ENCODE measurements around the gene UST. TPM values are rescaled to one million over a fixed set of nuclear protein-coding genes. Genes with fewer than 3 reads are reported as not detected.
"Not testable (repeated sequence)": the region's sequence is repeated elsewhere in the genome, so short reads cannot be mapped to it uniquely, and the experiment has no call there.

UST gene
- polyA plus RNA-seq, 1 experiment = 21.4 TPM

DNA sequence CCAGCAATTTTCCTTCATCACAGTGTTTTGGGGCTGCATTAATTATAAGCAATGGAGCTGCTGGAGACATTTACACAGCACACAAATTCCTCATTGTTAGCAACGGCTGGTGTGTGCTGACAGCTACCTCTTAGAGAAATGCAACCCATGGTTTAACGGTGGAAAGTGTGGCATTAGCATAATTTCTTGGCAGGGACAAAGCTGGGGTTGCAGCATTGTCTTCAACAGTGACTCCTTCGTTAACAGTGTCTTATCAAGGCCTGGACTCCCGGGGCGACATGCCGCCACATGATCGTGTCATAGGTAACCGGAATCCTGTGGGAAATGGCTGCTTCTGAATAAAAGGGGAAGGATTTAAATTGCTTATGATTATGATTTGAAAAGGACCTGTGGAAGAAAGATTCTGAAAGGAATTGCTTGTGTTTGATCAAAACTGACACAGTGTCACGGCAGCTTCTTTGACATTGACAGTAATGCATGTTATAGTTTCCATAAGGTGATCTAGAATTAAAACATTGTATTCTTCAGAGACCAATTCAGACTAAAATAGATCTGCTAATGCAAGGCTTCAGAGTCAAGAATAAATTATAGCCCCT, 128.0 kb downstream of the UST start:
- Histone ChIP-seq H3K27me3 (ENCODE audit: control insufficient read depth, insufficient read depth, low read length) (no peaks in the 10 kb centered on the region), H3K27ac (ENCODE audit: low read depth, low read length) (no peak overlapping the region), H3K4me3 (ENCODE audit: low read depth, low read length) (no peak overlapping the region), H3K9me3 (ENCODE audit: control insufficient read depth, insufficient read depth, low read length) (no peaks in the 10 kb centered on the region)
- no peak for DNase-seq (ENCODE audit: low read depth, low spot score)
- CTCF ChIA-PET = no interaction called here
- no peak for TF ChIP-seq CTCF (IDR thresholded peaks at IDR 0.05; ENCODE audit: low read depth, low read length)
- POLR2A ChIA-PET = no interaction called here

DNA sequence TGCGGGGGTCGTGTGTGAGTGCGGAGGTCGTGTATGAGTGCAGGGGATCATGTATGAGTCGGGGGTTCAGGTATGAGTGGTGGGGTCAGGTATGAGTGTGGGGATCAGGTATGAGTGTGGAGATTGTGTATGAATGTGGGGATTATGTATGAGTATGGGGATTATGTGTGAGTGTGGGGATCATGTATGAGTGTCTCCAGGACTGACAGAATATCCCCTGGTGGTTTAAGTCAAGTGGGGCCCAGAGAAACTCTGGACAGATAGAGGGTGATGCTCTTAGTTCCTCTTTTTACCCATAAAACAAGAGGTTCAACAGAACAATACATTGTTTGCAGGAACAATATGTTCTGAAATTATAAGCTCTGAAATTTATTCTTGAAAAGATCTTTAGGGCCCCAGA, 131.9 kb downstream of the UST start:
- CTCF ChIA-PET = interaction anchor here (0.5 kb wide), 1 partner anchor 104 kb away, joined by 3 read pairs; no protein-coding TSS in a partner anchor
- Histone ChIP-seq H3K27me3 (ENCODE audit: control insufficient read depth, insufficient read depth, low read length) (no peaks in the 10 kb centered on the region), H3K27ac (ENCODE audit: low read depth, low read length) (no peak overlapping the region), H3K4me3 (ENCODE audit: low read depth, low read length) (no peak overlapping the region), H3K9me3 (ENCODE audit: control insufficient read depth, insufficient read depth, low read length) (no peaks in the 10 kb centered on the region)
- TF ChIP-seq CTCF (IDR thresholded peaks at IDR 0.05; ENCODE audit: low read depth, low read length) = no peak
- POLR2A ChIA-PET = no interaction called here
- DNase-seq (ENCODE audit: low read depth, low spot score) = no peak

DNA sequence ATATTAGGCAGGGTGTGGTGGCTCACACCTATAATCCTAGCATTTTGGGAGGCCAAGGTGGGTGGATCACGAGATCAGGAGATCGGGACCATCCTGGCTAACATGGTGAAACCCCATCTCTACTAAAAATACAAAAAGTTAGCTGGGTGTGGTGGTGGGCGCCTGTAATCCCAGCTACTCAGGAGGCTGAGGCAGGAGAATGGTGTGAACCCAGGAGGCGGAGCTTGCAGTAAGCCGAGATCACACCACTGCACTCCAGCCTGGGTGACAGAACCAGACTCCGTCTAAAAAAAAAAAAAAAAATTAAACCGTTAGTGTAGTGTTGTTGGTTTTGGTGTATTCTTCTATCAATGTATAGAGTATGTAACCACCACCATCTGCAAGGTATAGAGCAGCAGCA, 133.9 kb downstream of the UST start:
- H3K4me3 ChIP-seq (ENCODE audit: low read depth, low read length); H3K27me3 ChIP-seq (ENCODE audit: control insufficient read depth, insufficient read depth, low read length); H3K27ac ChIP-seq (ENCODE audit: low read depth, low read length); H3K9me3 ChIP-seq (ENCODE audit: control insufficient read depth, insufficient read depth, low read length); DNase-seq (ENCODE audit: low read depth, low spot score); POLR2A ChIA-PET: not testable (repeated sequence)
- CTCF ChIA-PET = interaction anchor here (0.7 kb wide), 1 partner anchor 31 kb away, joined by 5 read pairs; no protein-coding TSS in a partner anchor

DNA sequence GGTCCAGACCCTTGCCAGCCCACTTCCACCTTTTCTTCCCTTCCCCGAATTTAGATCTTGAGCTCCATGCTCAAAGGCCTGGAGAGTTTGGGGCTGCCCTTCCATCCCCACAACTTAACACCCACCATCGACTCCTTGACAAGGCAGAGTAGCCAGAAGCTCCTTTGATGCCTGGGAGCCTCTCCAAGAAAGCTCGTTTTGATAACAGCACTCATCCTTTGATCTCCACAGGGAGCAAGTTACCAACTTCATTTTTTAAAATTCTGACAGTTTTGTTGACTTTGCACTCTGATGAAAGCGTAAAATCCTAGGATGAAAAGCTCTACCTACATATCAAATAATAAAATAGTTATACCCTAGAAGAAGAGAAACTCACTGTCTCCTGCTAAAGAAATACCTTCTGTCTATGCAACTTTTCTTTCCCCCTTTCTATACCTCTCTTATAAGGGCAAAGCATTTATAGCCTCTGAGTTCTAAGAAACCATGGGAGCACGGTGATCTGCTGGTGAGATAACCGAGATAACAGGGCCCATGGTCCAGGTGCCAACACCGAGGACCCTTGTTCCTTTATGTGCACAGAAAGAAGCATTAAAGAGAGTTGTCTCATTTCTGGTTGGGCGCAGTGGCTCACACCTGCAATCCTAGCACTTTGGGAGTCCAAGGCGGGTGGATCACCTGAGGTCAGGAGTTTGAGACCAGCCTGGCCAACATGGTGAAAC, 134.9 kb downstream of the UST start:
- DNase-seq (ENCODE audit: low read depth, low spot score) = no peak
- Histone ChIP-seq H3K4me3 (ENCODE audit: low read depth, low read length) (no peak overlapping the region), H3K9me3 (ENCODE audit: control insufficient read depth, insufficient read depth, low read length) (no peaks in the 10 kb centered on the region), H3K27me3 (ENCODE audit: control insufficient read depth, insufficient read depth, low read length) (no peaks in the 10 kb centered on the region), H3K27ac (ENCODE audit: low read depth, low read length) (no peak overlapping the region)
- ChIA-PET POLR2A (interaction anchor here (0.7 kb wide), 1 partner anchor 29 kb away, joined by 7 read pairs; no protein-coding TSS in a partner anchor), CTCF (interaction anchor here (0.7 to 1.0 kb wide), 2 partner anchors 11 to 249 kb away, joined by 3 read pairs; no protein-coding TSS in a partner anchor)
- TF ChIP-seq CTCF (IDR thresholded peaks at IDR 0.05; ENCODE audit: low read depth, low read length) = no peak

DNA sequence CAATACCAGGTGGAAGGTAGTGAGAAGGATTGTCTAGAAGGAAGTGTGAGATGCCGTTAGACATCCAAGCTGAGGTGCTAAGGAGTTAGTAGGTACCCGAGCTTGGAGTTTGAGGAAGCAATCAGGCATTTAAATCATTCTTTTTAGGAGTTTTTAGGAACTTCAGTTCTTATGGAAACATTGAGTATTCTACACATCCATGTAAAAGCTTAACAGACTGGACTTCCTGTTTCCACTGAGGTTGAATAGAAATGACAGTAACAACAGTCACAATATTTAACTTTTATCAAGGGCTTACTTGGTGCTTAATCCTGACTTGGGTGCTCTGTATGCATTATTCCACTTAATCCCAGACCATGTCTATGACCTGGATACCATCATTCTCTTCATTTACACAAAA, 136.4 kb downstream of the UST start:
- H3K27me3 ChIP-seq (ENCODE audit: control insufficient read depth, insufficient read depth, low read length) = no peaks in the 10 kb centered on the region
- H3K9me3 ChIP-seq (ENCODE audit: control insufficient read depth, insufficient read depth, low read length) = no peaks in the 10 kb centered on the region
- ChIA-PET POLR2A (no interaction called here), CTCF (no interaction called here)
- no peak overlapping the region for H3K4me3 ChIP-seq (ENCODE audit: low read depth, low read length)
- no peak for TF ChIP-seq CTCF (IDR thresholded peaks at IDR 0.05; ENCODE audit: low read depth, low read length)
- DNase-seq (ENCODE audit: low read depth, low spot score) = no peak
- no peak overlapping the region for H3K27ac ChIP-seq (ENCODE audit: low read depth, low read length)

Data from AG04450 (cell line).